ENCODE measurements around the gene IMP3. TPM values are rescaled to one million over a fixed set of nuclear protein-coding genes. Genes with fewer than 3 reads are reported as not detected.
"Not testable (repeated sequence)": the region's sequence is repeated elsewhere in the genome, so short reads cannot be mapped to it uniquely, and the experiment has no call there.

The IMP3 gene
- total RNA-seq, 1 experiment from 2014 or later, result 84.5 TPM

- ChIA-PET CTCF (no interaction called here), POLR2A (ENCODE audit: low non-redundant PET) (no interaction called here)
- H3K4me3 ChIP-seq (ENCODE audit: low read depth, low read length, poor library complexity, severe bottlenecking), result no peak overlapping the region
- H3K36me3 ChIP-seq (ENCODE audit: insufficient read depth, low read length, poor library complexity, severe bottlenecking), result no peaks in the 10 kb centered on the region
- H3K4me1 ChIP-seq (ENCODE audit: insufficient read depth, low read length, poor library complexity, severe bottlenecking), result no peaks in the 10 kb centered on the region
- intact Hi-C loops (cut with micrococcal nuclease; ENCODE audit: unreplicated experiment), result no loop called here
- no peak for DNase-seq (ENCODE audit: low spot score)
- no peaks in the 10 kb centered on the region for H3K9me3 ChIP-seq (ENCODE audit: low read depth, low read length, poor library complexity, severe bottlenecking)
- no peak overlapping the region for H3K27ac ChIP-seq (ENCODE audit: low read depth, low read length, poor library complexity, severe bottlenecking)
- no TSS peak for BruUV-seq (replicated peaks)
- H3K27me3 ChIP-seq (replicated peaks; ENCODE audit: insufficient read depth, low read depth, low read length, poor library complexity), result no peaks in the 10 kb centered on the region
- no peak for TF ChIP-seq CTCF (conservative IDR thresholded peaks at IDR 0.05; ENCODE audit: low read depth, low read length)
- no peak for TF ChIP-seq EZH2 (IDR thresholded peaks at IDR 0.05; ENCODE audit: borderline replicate concordance, low read depth, low read length, poor library complexity, severe bottlenecking)
Measured at GRCh38 chr15:75688278-75688557, 48.2 kb upstream of the IMP3 start.

- DNase-seq (ENCODE audit: low spot score), result no peak
- H3K27ac ChIP-seq (ENCODE audit: low read depth, low read length, poor library complexity, severe bottlenecking), result no peak overlapping the region
- no TSS peak for BruUV-seq (replicated peaks)
- ChIA-PET CTCF (no interaction called here), POLR2A (ENCODE audit: low non-redundant PET) (no interaction called here)
- no peaks in the 10 kb centered on the region for H3K4me1 ChIP-seq (ENCODE audit: insufficient read depth, low read length, poor library complexity, severe bottlenecking)
- H3K36me3 ChIP-seq (ENCODE audit: insufficient read depth, low read length, poor library complexity, severe bottlenecking), result no peaks in the 10 kb centered on the region
- TF ChIP-seq CTCF (conservative IDR thresholded peaks at IDR 0.05; ENCODE audit: low read depth, low read length) (no peak), EZH2 (IDR thresholded peaks at IDR 0.05; ENCODE audit: borderline replicate concordance, low read depth, low read length, poor library complexity, severe bottlenecking) (no peak)
- intact Hi-C loops (cut with micrococcal nuclease; ENCODE audit: unreplicated experiment), result no loop called here
- no peak overlapping the region for H3K4me3 ChIP-seq (ENCODE audit: low read depth, low read length, poor library complexity, severe bottlenecking)
- H3K9me3 ChIP-seq (ENCODE audit: low read depth, low read length, poor library complexity, severe bottlenecking), result no peaks in the 10 kb centered on the region
- H3K27me3 ChIP-seq (replicated peaks; ENCODE audit: insufficient read depth, low read depth, low read length, poor library complexity), result no peaks in the 10 kb centered on the region
Measured at GRCh38 chr15:75687486-75688277, 47.7 kb upstream of the IMP3 start.

GRCh38 chr15:75686212-75686642 is 46.2 kb upstream of the IMP3 start:
- BruUV-seq (replicated peaks); POLR2A ChIA-PET (ENCODE audit: low non-redundant PET); H3K27ac ChIP-seq (ENCODE audit: low read depth, low read length, poor library complexity, severe bottlenecking); H3K9me3 ChIP-seq (ENCODE audit: low read depth, low read length, poor library complexity, severe bottlenecking); H3K36me3 ChIP-seq (ENCODE audit: insufficient read depth, low read length, poor library complexity, severe bottlenecking); H3K27me3 ChIP-seq (replicated peaks; ENCODE audit: insufficient read depth, low read depth, low read length, poor library complexity); H3K4me1 ChIP-seq (ENCODE audit: insufficient read depth, low read length, poor library complexity, severe bottlenecking); H3K4me3 ChIP-seq (ENCODE audit: low read depth, low read length, poor library complexity, severe bottlenecking): not testable (repeated sequence)
- peak; percentile 67 for TF ChIP-seq CTCF (conservative IDR thresholded peaks at IDR 0.05; ENCODE audit: low read depth, low read length)
- intact Hi-C loops (cut with micrococcal nuclease; ENCODE audit: unreplicated experiment), result loop anchor here (1.0 kb wide), 1 partner anchor 116 kb away; no protein-coding TSS in a partner anchor
- peak; percentile 78 for DNase-seq (ENCODE audit: low spot score)
- CTCF ChIA-PET, result interaction anchor here (0.5 to 1.1 kb wide), 11 partner anchors 20 to 901 kb away, joined by 3 to 5 read pairs (median 3); no protein-coding TSS in a partner anchor
